Transverse colon (tissue), 4 donors: Measurements from ENCODE around the gene C20orf96. TPM values are rescaled to one million over a fixed set of nuclear protein-coding genes. Genes with fewer than 3 reads are reported as not detected.

Experiments
- DNase-seq: peaks from one replicate; pipeline ENCODE4 v3.0.0-alpha.2; 2019
- H3K27ac ChIP-seq, 4 donors: fragments of 200-600 bp; sonication (generic); 2 replicates each; pipeline ENCODE4 v1.5.1; 2016 to 2018; ENCODE audit warnings: inconsistent platforms in 4 of 4
- H3K27me3 ChIP-seq: fragments of 200-600 bp; sonication (generic); 2 replicates; pipeline ENCODE4 v1.5.1; 2017; ENCODE audit warnings: inconsistent platforms
- H3K36me3 ChIP-seq, 4 donors: fragments of 200-600 bp; sonication (generic); 2 replicates each; pipeline ENCODE4 v1.5.1; 2017 to 2019; ENCODE audit warnings: inconsistent platforms in 4 of 4
- H3K4me1 ChIP-seq, 4 donors: fragments of 200-600 bp; sonication (generic); 2 replicates each; pipeline ENCODE4 v1.5.1; 2017 to 2020; ENCODE audit warnings: inconsistent platforms in 4 of 4
- H3K4me3 ChIP-seq, 4 donors: fragments of 200-600 bp; sonication (generic); 1 replicate in 1 of 4; 2 replicates in 3 of 4; pipeline versions ENCODE4 v1.5.1 to v1.6.1; 2017 to 2019; ENCODE audit warnings: inconsistent platforms in 4 of 4
- H3K9me3 ChIP-seq, 2 donors: fragments of 200-600 bp; sonication (generic); 2 replicates each; pipeline ENCODE4 v1.5.1; 2017 to 2019; ENCODE audit warnings: inconsistent platforms in 2 of 2
- EP300 ChIP-seq: sonication (generic); formaldehyde crosslinking; IDR thresholded peaks from one replicate; pipeline ENCODE4 v1.6.1; 2017; ENCODE audit warnings: antibody characterized with exemption, low read depth
- POLR2A ChIP-seq: fragments of 450-650 bp; IDR thresholded peaks from one replicate; pipeline ENCODE4 v1.6.1; 2016; ENCODE audit warnings: antibody characterized with exemption, mild to moderate bottlenecking, moderate library complexity
- POLR2AphosphoS5 ChIP-seq, 3 donors: sonication (generic); formaldehyde crosslinking; IDR thresholded peaks; one replicate each; pipeline ENCODE4 v1.6.1; 2016; ENCODE audit warnings: antibody characterized with exemption in 3 of 3
- WGBS, 2 donors: methylation state at CpG; one replicate each; pipeline ENCODE4 v1.1.5; 2018; ENCODE audit warnings: low coverage in 1 of 2; 5-methylcytosine and 5-hydroxymethylcytosine counted together
- in situ Hi-C, 4 donors: fragments of 200-750 bp; cut with MboI; loops; one replicate each; pipeline versions ENCODE4 v1.15.0 to v1.15.1; 2017; ENCODE audit warnings: low sequenced_read_pairs in 3 of 4, low pct_ligation_motif_present in 1 of 4, low pct_unique_long_range_greater_than_20kb in 1 of 4
- intact Hi-C: fragments of 100-400 bp; cut with DNase I; formaldehyde crosslinking; loops from one replicate; pipeline ENCODE4 v1.15.1; 2023; ENCODE audit warnings: low total_unique reads
- total RNA-seq, 4 donors: library from RNA; depleted of rRNA; stranded (reverse); fragments of >200 nt; gene quantifications; one replicate each; pipeline ENCODE4 v1.1.0, GENCODE V29; 2016
- TF ChIP-seq, protein P1 (sequence below), 5 experiments: fragments of 200-600 bp in 3 of 5; fragments of 450-650 bp in 2 of 5; sonication (generic) in 3 of 5; IDR thresholded peaks; 1 replicate in 2 of 5; 2 replicates in 3 of 5; pipeline ENCODE4 v1.5.1; 2016 to 2017; ENCODE audit warnings: antibody characterized with exemption in 5 of 5, inconsistent platforms in 3 of 5, mild to moderate bottlenecking in 2 of 5, moderate library complexity in 1 of 5

Gene C20orf96
- total RNA-seq, 4 donors from 2014 or later, result 3.0 to 97.3 (median 3.7) TPM

DNA sequence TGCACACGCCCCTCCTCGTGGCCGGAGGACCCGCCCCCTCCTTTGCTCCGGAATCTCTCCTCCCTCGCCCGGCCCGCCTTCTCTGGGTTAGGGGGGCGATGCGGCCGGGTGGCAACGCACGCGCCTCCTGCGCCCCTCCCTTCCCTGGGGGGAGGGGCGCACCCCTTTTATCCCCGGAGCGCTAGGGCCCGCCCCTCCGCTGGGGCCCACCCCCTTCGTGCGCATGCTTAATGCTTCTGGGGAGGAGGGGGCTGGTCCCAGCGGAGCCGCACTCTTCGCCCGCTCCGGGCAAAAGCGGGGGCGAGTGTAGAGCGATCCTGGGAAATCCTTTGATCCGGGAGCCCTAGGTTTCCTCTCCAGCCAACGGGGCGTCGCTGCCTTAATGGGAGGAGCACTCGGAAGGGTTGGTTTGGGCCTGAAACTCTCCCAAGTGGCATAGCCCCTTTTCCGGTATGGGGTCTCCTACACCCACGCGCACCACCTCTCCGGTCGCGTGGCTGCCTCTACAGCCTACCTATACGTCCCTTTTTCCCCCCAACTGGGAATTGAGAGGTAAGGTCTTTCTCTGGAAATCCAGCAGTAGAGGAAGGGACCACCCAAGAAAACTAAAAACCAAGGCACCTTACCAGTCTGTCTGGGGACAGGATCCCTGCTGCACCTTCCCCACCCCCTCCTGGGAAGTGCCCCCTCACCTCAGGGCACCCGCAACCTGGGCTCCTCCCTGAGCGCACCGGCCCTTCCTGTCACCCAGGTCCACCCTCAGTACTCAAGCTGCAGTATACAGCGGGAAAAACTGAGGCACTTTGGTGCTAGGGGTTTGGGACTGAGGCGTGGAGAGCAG lies 36.9 kb upstream of the C20orf96 start:
- intact Hi-C loops, result loop anchor here (10.0 kb wide), 1 partner anchor 53 kb away; no protein-coding TSS in a partner anchor
- no peaks in the 10 kb centered on the region for H3K36me3 ChIP-seq
- H3K4me1 ChIP-seq, result peaks cover 3 to 41% (median 29%) of the 10 kb centered on the region in 4 donors
- WGBS, 2 donors, result 12 to 74% methylated on average over 3 to 42 of the region's 47 CpGs
- H3K9me3 ChIP-seq, result no peaks in the 10 kb centered on the region
- H3K27me3 ChIP-seq, result no peaks in the 10 kb centered on the region
- TF ChIP-seq, protein P1, sequence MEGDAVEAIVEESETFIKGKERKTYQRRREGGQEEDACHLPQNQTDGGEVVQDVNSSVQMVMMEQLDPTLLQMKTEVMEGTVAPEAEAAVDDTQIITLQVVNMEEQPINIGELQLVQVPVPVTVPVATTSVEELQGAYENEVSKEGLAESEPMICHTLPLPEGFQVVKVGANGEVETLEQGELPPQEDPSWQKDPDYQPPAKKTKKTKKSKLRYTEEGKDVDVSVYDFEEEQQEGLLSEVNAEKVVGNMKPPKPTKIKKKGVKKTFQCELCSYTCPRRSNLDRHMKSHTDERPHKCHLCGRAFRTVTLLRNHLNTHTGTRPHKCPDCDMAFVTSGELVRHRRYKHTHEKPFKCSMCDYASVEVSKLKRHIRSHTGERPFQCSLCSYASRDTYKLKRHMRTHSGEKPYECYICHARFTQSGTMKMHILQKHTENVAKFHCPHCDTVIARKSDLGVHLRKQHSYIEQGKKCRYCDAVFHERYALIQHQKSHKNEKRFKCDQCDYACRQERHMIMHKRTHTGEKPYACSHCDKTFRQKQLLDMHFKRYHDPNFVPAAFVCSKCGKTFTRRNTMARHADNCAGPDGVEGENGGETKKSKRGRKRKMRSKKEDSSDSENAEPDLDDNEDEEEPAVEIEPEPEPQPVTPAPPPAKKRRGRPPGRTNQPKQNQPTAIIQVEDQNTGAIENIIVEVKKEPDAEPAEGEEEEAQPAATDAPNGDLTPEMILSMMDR (IDR thresholded peaks at IDR 0.05), result no peak
- peak; percentile 18 for TF ChIP-seq POLR2A
- TF ChIP-seq EP300, result no peak
- TF ChIP-seq POLR2AphosphoS5 (IDR thresholded peaks at IDR 0.05), result peak in 2 of 3 donors; percentile 41 to 44
- DNase-seq, result peak; percentile 84
- peak overlapping the region; percentile 64 to 75 (median 72) for H3K4me3 ChIP-seq
- H3K27ac ChIP-seq, result peak overlapping the region; percentile 94 to 98 (median 96)
- in situ Hi-C loops, result no loop called here

GRCh38 chr20:326645-327185 lies 36.2 kb upstream of the C20orf96 start:
- peaks cover 3 to 41% (median 29%) of the 10 kb centered on the region in 4 donors for H3K4me1 ChIP-seq
- H3K36me3 ChIP-seq, result no peaks in the 10 kb centered on the region
- intact Hi-C loops, result loop anchor here (10.0 kb wide), 1 partner anchor 52 kb away; no protein-coding TSS in a partner anchor
- H3K27ac ChIP-seq, result peak overlapping the region; percentile 94 to 98 (median 96)
- in situ Hi-C loops, result no loop called here
- peak overlapping the region; percentile 64 to 75 (median 72) for H3K4me3 ChIP-seq
- no peaks in the 10 kb centered on the region for H3K9me3 ChIP-seq
- TF ChIP-seq, protein P1 (IDR thresholded peaks at IDR 0.05), result no peak
- no peak for TF ChIP-seq EP300
- TF ChIP-seq POLR2AphosphoS5 (IDR thresholded peaks at IDR 0.05), result no peak
- TF ChIP-seq POLR2A, result no peak
- 1% methylated on average over 28 of the region's 38 CpGs; no CpG with 5 or more reads in 1 of the 2 donors for WGBS, 2 donors
- DNase-seq, result peak; percentile 31
- H3K27me3 ChIP-seq, result no peaks in the 10 kb centered on the region

- Histone ChIP-seq H3K9me3 (no peaks in the 10 kb centered on the region), H3K36me3 (no peaks in the 10 kb centered on the region), H3K27me3 (no peaks in the 10 kb centered on the region), H3K27ac (peak overlapping the region; percentile 94 to 98 (median 96)), H3K4me3 (peak overlapping the region; percentile 64 to 75 (median 72)), H3K4me1 (peaks cover 3 to 41% (median 29%) of the 10 kb centered on the region in 4 donors)
- in situ Hi-C loops (no loop called here), intact Hi-C loops (loop anchor here (10.0 kb wide), 1 partner anchor 51 kb away; no protein-coding TSS in a partner anchor)
- peak; percentile 58 for DNase-seq
- WGBS, 2 donors, result 2% methylated on average over 77 of the region's 103 CpGs; no CpG with 5 or more reads in 1 of the 2 donors
- TF ChIP-seq POLR2A, result no peak
- peak in 1 of 3 donors; percentile 9 for TF ChIP-seq POLR2AphosphoS5 (IDR thresholded peaks at IDR 0.05)
Measured at GRCh38 chr20:325889-326644, 35.5 kb upstream of the C20orf96 start.

GRCh38 chr20:325045-325888 lies 34.7 kb upstream of the C20orf96 start, which contains the start of gene SOX12:
Gene SOX12, plus strand, starts transcription at chr20:325552. Its CDS starts 373 bp downstream, at chr20:325925.
- peak within 1 kb of the TSS; percentile 64 to 75 (median 72) for H3K4me3 ChIP-seq
- TF ChIP-seq EP300, result no peak
- TF ChIP-seq, protein P1 (IDR thresholded peaks at IDR 0.05), result no peak
- peak; percentile 28 for TF ChIP-seq POLR2A
- peak; percentile 66 to 71 (median 66) for TF ChIP-seq POLR2AphosphoS5 (IDR thresholded peaks at IDR 0.05)
- H3K4me1 ChIP-seq, result peaks cover 3 to 38% (median 28%) of the 10 kb centered on the region in 4 donors
- peak within 1 kb of the TSS; percentile 94 to 98 (median 96) for H3K27ac ChIP-seq
- in situ Hi-C loops (no loop called here), intact Hi-C loops (loop anchor here (10.0 kb wide), 1 partner anchor 50 kb away; no protein-coding TSS in a partner anchor)
- peak; percentile 99 for DNase-seq
- no peaks in the 10 kb centered on the region for H3K9me3 ChIP-seq
- H3K36me3 ChIP-seq, result no peaks in the 10 kb centered on the region
- 0 to 1% methylated on average over 4 to 82 of the region's 106 CpGs for WGBS, 2 donors
- no peaks in the 10 kb centered on the region for H3K27me3 ChIP-seq
